Measurements from ENCODE around the gene SLC8A3.

SLC8A3 gene

GRCh38 chr14:70180718-70181117, 8.0 kb downstream of the SLC8A3 start:
- DNase-seq = no peak

DNA sequence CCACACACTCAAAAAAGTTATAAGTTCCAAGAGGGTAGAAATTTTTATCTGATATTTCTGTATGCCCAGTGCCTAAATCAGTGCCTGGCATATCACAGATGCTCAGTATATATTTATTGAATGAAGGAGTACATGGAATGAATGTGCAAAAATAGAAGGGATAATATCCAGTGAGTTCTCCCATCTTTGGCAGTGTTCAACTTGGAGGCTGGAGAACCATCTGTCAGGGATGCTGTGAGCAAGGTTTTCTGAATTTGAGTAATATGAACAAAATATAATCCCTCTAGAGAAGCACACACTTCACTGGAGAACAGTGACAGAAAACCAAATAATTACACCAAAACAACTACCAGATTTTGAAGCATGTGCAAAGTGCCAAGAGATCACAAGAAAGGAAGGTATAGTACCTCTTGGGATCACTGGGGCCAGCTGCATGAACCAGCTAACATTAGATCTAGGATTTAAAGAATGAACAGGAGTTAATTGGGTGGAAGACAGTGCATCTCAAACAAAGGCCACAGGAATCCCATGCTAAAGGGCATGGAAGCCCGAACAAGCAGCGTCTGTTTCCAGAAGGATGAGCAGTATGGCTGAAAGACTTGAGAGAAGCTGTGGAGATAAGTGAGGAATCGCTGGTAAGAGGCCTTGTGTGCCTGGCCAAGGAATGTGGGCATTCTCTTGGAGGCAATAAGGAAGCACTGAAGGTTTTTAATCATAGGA, 11.5 kb downstream of the SLC8A3 start:
- no peak for DNase-seq

DNA sequence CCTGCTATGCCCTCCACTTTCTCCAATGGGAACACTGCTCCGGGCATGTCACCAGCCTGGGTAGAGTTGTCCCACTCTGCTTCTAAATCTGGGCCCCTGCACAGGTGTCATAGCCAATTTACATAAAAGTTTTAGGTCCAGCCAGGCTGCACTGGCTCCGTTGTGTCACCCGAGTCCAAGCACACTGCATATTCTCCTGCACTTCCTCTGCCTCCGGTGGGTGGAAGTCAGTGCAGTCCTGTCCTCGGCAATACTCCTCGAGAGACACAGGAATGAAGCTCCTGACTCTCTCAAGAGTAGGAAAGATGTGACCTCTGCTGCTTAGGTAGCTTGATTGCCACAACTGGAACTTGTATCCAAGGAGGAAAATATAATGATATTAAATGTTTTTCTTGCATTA, 15.2 kb downstream of the SLC8A3 start:
- DNase-seq = no peak

DNA sequence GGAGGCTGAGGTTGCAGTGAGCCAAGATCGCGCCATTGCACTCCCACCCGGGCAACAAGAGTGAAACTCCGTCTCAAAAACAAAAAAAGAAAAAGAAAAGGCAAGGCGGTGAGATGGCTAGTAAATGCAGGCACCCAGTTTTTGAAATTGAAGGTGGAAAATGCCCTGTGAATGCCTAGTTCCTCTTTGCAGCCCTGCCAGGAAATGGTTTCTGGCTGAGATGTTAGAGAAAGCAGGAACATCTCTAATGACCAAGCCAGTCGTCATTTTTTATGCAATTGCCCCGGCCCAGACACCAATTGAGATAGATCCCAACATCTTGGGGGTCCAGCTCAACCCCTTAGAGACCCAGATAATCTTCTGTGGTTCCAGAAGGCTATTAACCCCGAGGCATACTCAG, 17.0 kb downstream of the SLC8A3 start:
- peak in 1 of 51 donors; percentile 2 for DNase-seq

DNA sequence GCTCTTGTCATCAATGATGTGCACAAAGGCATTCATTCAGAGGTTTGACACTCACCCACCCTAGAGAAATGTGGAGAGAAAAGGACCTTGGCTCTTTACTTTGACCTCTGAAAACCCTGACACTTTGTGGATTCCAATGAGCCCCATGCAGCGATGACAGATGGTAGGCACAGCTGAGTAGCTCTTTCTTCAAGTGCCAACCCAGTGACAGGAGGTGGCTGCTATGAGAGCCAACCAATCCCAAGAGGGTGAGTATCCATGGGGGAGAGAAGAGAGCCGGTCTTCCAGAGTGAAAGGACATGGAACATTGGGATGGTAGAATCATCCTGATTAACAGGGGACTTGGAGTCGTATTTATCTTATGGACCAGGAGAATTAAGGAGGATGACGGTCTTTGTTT, 17.8 kb downstream of the SLC8A3 start:
- DNase-seq = no peak

GRCh38 chr14:70168406-70168805, 20.3 kb downstream of the SLC8A3 start:
- no peak for DNase-seq

- no peak for DNase-seq
Measured at GRCh38 chr14:70166530-70167203, 22.1 kb downstream of the SLC8A3 start.

GRCh38 chr14:70162358-70162757, 26.4 kb downstream of the SLC8A3 start:
- DNase-seq = no peak

DNA sequence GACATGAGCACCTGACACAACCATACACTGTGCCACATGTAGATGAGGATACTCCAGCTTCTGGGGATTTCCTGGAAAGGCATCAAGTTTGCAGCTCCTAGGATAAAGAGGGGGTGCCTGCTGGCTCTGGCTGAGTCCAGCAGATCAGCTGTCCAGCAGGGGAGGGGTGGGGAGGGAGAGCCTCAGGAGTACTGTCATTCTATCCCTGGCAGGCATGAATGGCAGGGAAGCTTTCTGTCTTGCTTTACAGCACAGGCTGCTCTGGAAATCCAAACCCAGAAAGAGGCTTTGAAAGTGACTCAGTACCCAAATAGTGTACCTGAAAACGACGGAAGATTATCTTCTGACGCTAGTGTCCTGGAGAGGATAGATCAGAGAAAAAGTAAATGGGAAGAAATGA, 32.2 kb downstream of the SLC8A3 start:
- DNase-seq = no peak

GRCh38 chr14:70152704-70153103, 36.0 kb downstream of the SLC8A3 start:
- DNase-seq = no peak

- peak in 2 of 51 donors; percentile 1 to 7 for DNase-seq
Measured at GRCh38 chr14:70152081-70152480, 36.7 kb downstream of the SLC8A3 start.

DNA sequence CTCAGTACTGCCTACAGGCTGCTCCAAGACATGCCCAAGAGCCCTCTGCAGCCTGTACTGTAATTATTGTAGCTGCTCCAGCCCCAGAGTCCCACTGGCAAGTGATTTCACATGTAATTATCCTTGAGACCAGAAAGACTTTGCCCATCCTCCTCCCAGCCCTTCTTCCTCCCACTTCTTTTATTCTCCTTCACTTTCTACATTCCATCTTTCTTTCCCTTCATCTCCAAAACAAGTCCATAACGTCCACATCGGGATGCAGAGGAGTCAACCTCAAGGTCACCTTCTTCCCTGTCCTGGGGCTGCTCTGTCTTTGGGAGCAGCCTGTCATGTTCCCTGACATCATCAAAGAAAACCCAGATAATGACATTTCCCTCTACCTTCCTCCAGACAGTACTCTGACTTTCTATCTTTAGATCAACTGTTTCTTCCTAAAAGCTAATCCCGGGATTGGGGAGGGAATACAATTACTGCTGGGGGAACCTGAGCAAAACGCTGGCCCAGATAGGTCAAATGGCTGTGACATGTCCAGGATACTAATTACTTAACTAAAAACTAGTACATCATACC, 39.1 kb downstream of the SLC8A3 start:
- no peak for DNase-seq

- no peak for DNase-seq
Measured at GRCh38 chr14:70148911-70149595, 39.7 kb downstream of the SLC8A3 start.

DNA sequence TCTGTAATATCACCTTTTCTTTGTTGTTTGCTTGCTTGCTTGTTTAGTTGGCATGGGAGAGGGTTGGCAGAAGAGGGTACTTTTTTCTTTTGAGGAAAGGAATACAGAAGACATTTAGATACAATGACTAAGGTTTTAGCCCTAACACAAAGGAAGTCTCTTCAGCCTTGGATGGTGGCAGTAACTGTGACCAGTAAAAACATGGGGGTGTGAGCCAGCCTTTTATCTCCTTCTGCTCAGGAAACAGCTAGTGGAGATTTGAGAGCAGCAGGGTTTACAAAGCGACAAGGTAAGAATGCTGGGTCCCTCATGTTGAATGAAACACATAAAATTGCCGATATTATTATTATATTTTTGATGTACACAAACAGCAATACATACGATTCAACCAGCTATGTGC, 40.4 kb downstream of the SLC8A3 start:
- no peak for DNase-seq

- DNase-seq = no peak
Measured at GRCh38 chr14:70144046-70144445, 44.7 kb downstream of the SLC8A3 start.

DNA sequence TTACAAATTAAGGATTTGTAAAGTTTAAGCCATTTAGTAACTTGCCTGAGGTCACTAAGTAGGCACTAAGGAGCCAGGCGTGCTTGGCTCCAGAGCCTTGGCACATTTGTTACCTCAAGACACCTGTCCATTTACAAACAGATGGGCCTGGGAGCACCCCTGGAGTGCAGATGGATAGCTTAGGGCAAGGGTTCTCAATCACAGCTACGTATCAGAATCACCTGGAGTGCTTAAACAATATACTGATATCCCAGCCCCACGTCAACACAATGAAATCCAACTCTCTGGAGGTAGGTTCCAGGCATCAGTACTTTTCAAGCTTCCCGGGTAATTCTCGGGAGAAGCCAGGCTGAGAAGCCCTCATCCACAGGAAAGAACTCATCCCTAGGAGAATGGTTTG, 45.4 kb downstream of the SLC8A3 start:
- DNase-seq = no peak

GRCh38 chr14:70140614-70141013, 48.1 kb downstream of the SLC8A3 start:
- no peak for DNase-seq

GRCh38 chr14:70139384-70139783, 49.4 kb downstream of the SLC8A3 start:
- no peak for DNase-seq

DNA sequence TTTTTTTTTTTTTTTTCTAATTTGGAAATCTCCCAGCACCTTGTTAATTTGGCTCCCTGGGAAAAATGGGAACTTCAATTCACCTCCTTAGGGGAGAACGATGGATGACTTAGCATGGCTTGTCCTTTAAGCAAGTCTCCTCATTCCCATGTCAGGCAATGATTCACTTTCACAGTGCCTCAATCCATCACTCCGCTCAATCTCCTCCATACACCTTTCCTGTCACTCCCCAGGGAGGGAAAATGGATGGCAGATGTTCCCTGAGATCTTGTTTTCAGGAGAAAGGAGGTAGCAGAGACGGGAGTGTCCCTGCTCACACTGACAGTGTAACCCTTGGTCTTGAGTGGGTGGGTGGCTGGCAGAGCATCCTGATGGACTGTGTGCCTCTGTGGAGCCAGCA, 51.0 kb downstream of the SLC8A3 start:
- DNase-seq = no peak

GRCh38 chr14:70133461-70133860, 55.3 kb downstream of the SLC8A3 start:
- no peak for DNase-seq

DNA sequence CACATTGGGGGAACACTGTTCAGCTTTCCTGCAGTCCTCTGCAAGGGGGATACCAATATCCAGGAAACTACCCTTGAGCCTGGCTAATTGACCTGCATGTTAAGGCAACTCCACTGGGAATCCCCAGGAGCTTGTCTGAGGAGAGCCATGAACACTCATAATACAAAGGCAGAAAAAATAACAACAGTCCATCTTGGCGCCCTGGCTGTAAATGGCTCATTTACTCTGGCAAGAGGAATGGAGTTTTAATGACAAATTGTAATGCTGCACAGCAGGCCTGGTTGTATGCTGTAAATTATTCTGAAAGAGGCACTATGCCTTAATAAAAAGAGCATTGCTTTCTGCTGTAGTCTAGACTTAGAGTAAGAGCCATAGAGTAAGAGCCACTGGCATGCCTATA, 58.3 kb downstream of the SLC8A3 start:
- DNase-seq = no peak

- no peak for DNase-seq
Measured at GRCh38 chr14:70127186-70127585, 61.6 kb downstream of the SLC8A3 start.

DNA sequence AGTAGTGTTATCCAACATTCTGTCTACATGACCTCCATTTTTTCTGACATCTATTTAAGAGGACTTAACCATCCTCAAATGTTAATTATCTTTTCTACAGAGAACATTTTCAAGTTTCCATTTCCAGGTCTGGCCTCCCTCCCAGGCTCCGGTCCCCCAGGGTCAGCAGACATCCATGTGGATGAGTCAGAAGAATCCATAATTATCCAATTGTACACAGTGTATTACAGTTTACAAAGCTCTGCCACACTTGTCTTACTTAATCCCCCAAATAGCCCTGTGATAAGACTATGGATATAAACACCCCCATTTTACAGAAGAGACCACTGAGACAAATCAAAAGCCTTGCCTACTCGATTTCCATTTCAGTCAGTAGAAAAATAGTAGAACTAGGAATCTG, 65.0 kb downstream of the SLC8A3 start:
- no peak for DNase-seq

Measured in hypothalamus (tissue), 51 donors.